Epithelial cell of esophagus (primary cell): Measurements from ENCODE around the gene PCDHGA4.
A peak's percentile ranks its signal among the peaks of the same experiment; 100 is the strongest.
"Not testable (repeated sequence)": the region's sequence is repeated elsewhere in the genome, so short reads cannot be mapped to it uniquely, and the experiment has no call there.

Source experiments
- DNase-seq: peaks from one replicate; pipeline ENCODE4 v3.0.0; 2010; ENCODE audit warnings: low read depth
- H3K4me3 ChIP-seq: 2 replicates; pipeline ENCODE4 v1.5.1; 2011; ENCODE audit warnings: mild to moderate bottlenecking, low read length, control low read depth
- TF ChIP-seq, protein P1 (sequence below): IDR thresholded peaks from 2 replicates; pipeline ENCODE4 v1.5.1; 2011; ENCODE audit warnings: low read depth, mild to moderate bottlenecking, low read length, control low read depth, inconsistent platforms; ENCODE audit not compliant: insufficient read depth; ENCODE audit errors: missing control alignments

PCDHGA4 gene

GRCh38 chr5:141389153-141390042, 34.6 kb downstream of the PCDHGA4 start:
- DNase-seq, result no peak
- TF ChIP-seq, protein P1, sequence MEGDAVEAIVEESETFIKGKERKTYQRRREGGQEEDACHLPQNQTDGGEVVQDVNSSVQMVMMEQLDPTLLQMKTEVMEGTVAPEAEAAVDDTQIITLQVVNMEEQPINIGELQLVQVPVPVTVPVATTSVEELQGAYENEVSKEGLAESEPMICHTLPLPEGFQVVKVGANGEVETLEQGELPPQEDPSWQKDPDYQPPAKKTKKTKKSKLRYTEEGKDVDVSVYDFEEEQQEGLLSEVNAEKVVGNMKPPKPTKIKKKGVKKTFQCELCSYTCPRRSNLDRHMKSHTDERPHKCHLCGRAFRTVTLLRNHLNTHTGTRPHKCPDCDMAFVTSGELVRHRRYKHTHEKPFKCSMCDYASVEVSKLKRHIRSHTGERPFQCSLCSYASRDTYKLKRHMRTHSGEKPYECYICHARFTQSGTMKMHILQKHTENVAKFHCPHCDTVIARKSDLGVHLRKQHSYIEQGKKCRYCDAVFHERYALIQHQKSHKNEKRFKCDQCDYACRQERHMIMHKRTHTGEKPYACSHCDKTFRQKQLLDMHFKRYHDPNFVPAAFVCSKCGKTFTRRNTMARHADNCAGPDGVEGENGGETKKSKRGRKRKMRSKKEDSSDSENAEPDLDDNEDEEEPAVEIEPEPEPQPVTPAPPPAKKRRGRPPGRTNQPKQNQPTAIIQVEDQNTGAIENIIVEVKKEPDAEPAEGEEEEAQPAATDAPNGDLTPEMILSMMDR, result no peak
- no peak overlapping the region for H3K4me3 ChIP-seq

GRCh38 chr5:141392429-141393198, 37.8 kb downstream of the PCDHGA4 start, which contains the start of gene PCDHGA8:
Gene PCDHGA8 (plus strand): TSS chr5:141392633. CDS start chr5:141392814, 181 bp downstream.
- H3K4me3 ChIP-seq, result no peak within 1 kb of the TSS
- TF ChIP-seq, protein P1, result no peak
- no peak for DNase-seq

- no peak for DNase-seq
- TF ChIP-seq, protein P1, result no peak
- no peak overlapping the region for H3K4me3 ChIP-seq
These were observed 38.4 kb downstream of the PCDHGA4 start for GRCh38 chr5:141393267-141393666.

GRCh38 chr5:141394401-141395187, 39.8 kb downstream of the PCDHGA4 start:
- not testable (repeated sequence) for H3K4me3 ChIP-seq, DNase-seq

- peak within 1 kb of the TSS; percentile 48 for H3K4me3 ChIP-seq
These were observed 43.1 kb downstream of the PCDHGA4 start, which contains the start of gene PCDHGB5 for GRCh38 chr5:141397756-141398551. Gene PCDHGB5 (plus strand): TSS chr5:141397947. CDS start chr5:141398128, 181 bp downstream.

GRCh38 chr5:141398608-141399007, 43.8 kb downstream of the PCDHGA4 start:
- DNase-seq, result no peak
- TF ChIP-seq, protein P1, result no peak
- H3K4me3 ChIP-seq, result no peak overlapping the region

More at GRCh38 chr5:141397756-141398551, 43.1 kb downstream of the PCDHGA4 start, which contains the start of gene PCDHGB5:
- peak; percentile 59 for DNase-seq
- TF ChIP-seq, protein P1, result peak; percentile 66
